Parathyroid adenoma (tissue), 2 donors: ENCODE results near the gene HSPBAP1.
"Not testable (repeated sequence)": the region's sequence is repeated elsewhere in the genome, so short reads cannot be mapped to it uniquely, and the experiment has no call there.

ENCODE experiments used
- H2AFZ ChIP-seq: fragments of 300-600 bp; sonication (generic); one replicate; pipeline ENCODE4 v1.7.0; 2017; ENCODE audit warnings: antibody characterized with exemption, mild to moderate bottlenecking
- H3K27ac ChIP-seq: fragments of 300-600 bp; sonication (generic); one replicate; pipeline ENCODE4 v1.7.0; 2017
- H3K27me3 ChIP-seq: fragments of 300-600 bp; sonication (generic); one replicate; pipeline ENCODE4 v1.7.0; 2017; ENCODE audit warnings: low read length; ENCODE audit not compliant: control insufficient read depth, insufficient read depth
- H3K36me3 ChIP-seq: fragments of 300-600 bp; sonication (generic); one replicate; pipeline ENCODE4 v1.7.0; 2017; ENCODE audit warnings: low read length; ENCODE audit not compliant: control insufficient read depth, insufficient read depth
- H3K4me1 ChIP-seq: fragments of 300-600 bp; sonication (generic); one replicate; pipeline ENCODE4 v1.7.0; 2017; ENCODE audit warnings: control low read depth
- H3K4me2 ChIP-seq: fragments of 300-600 bp; sonication (generic); one replicate; pipeline ENCODE4 v1.7.0; 2017; ENCODE audit warnings: low read length
- H3K4me3 ChIP-seq: fragments of 300-600 bp; sonication (generic); one replicate; pipeline ENCODE4 v1.7.0; 2017; ENCODE audit warnings: low read depth, low read length
- H3K79me2 ChIP-seq: fragments of 300-600 bp; sonication (generic); one replicate; pipeline ENCODE4 v1.7.0; 2017; ENCODE audit warnings: control low read depth
- H3K9ac ChIP-seq: fragments of 300-600 bp; sonication (generic); one replicate; pipeline ENCODE4 v1.7.0; 2017; ENCODE audit warnings: mild to moderate bottlenecking
- H3K9me3 ChIP-seq: fragments of 300-600 bp; sonication (generic); one replicate; pipeline ENCODE4 v1.7.0; 2017; ENCODE audit warnings: low read length; ENCODE audit not compliant: control insufficient read depth
- CTCF ChIP-seq: fragments of 300-600 bp; sonication (generic); IDR thresholded peaks from one replicate; pipeline ENCODE4 v1.7.0; 2017; ENCODE audit warnings: antibody characterized with exemption, mild to moderate bottlenecking
- donor health status: primary hyperparathyroidism.

Gene HSPBAP1

GRCh38 chr3:122745369-122746021 lies 48.1 kb downstream of the HSPBAP1 start:
- Histone ChIP-seq H3K9me3 (no peaks in the 10 kb centered on the region), H3K36me3 (no peaks in the 10 kb centered on the region), H3K27me3 (no peaks in the 10 kb centered on the region), H3K9ac (no peak overlapping the region), H3K4me1 (no peaks in the 10 kb centered on the region), H3K4me2 (no peak overlapping the region), H2AFZ (no peak overlapping the region), H3K4me3 (no peak overlapping the region), H3K27ac (no peak overlapping the region), H3K79me2 (no peaks in the 10 kb centered on the region)
- TF ChIP-seq CTCF: no peak

- Histone ChIP-seq H3K4me2 (no peak overlapping the region), H3K9me3 (no peaks in the 10 kb centered on the region), H3K36me3 (no peaks in the 10 kb centered on the region), H2AFZ (no peak overlapping the region), H3K27ac (no peak overlapping the region), H3K27me3 (no peaks in the 10 kb centered on the region), H3K79me2 (no peaks in the 10 kb centered on the region), H3K4me3 (no peak overlapping the region), H3K4me1 (no peaks in the 10 kb centered on the region), H3K9ac (no peak overlapping the region)
- TF ChIP-seq CTCF: no peak
Observed at GRCh38 chr3:122743581-122744120, 50.0 kb downstream of the HSPBAP1 start.

- no peaks in the 10 kb centered on the region for H3K79me2 ChIP-seq
- H3K36me3 ChIP-seq: no peaks in the 10 kb centered on the region
- H3K9ac ChIP-seq: no peak overlapping the region
- H3K4me1 ChIP-seq: no peaks in the 10 kb centered on the region
- H2AFZ ChIP-seq: no peak overlapping the region
- H3K27me3 ChIP-seq: no peaks in the 10 kb centered on the region
- H3K9me3 ChIP-seq: no peaks in the 10 kb centered on the region
- no peak for TF ChIP-seq CTCF
- H3K4me2 ChIP-seq: no peak overlapping the region
- no peak overlapping the region for H3K27ac ChIP-seq
- no peak overlapping the region for H3K4me3 ChIP-seq
Observed at GRCh38 chr3:122742234-122742633, 51.4 kb downstream of the HSPBAP1 start.

GRCh38 chr3:122739172-122739571 lies 54.5 kb downstream of the HSPBAP1 start:
- Histone ChIP-seq H3K79me2 (no peaks in the 10 kb centered on the region), H3K4me2 (no peak overlapping the region), H3K9me3 (no peaks in the 10 kb centered on the region), H2AFZ (no peak overlapping the region), H3K4me1 (no peaks in the 10 kb centered on the region), H3K27me3 (no peaks in the 10 kb centered on the region), H3K4me3 (no peak overlapping the region), H3K27ac (no peak overlapping the region), H3K9ac (no peak overlapping the region), H3K36me3 (no peaks in the 10 kb centered on the region)
- no peak for TF ChIP-seq CTCF

- not testable (repeated sequence) for H3K4me2 ChIP-seq, H3K27ac ChIP-seq, H3K4me3 ChIP-seq, H3K79me2 ChIP-seq, H3K4me1 ChIP-seq, H3K9ac ChIP-seq, H2AFZ ChIP-seq, H3K36me3 ChIP-seq, H3K9me3 ChIP-seq, H3K27me3 ChIP-seq
Observed at GRCh38 chr3:122732682-122733525, 60.7 kb downstream of the HSPBAP1 start.
